Suppressor macrophage treated with lipopolysaccharide for 1 hour (primary cell): ENCODE results near the gene TBCC.

Source experiments
- DNase-seq, 3 donors: peaks; one replicate each; pipeline ENCODE4 v3.0.0-alpha.2; 2020 to 2022

Gene TBCC, protein sequence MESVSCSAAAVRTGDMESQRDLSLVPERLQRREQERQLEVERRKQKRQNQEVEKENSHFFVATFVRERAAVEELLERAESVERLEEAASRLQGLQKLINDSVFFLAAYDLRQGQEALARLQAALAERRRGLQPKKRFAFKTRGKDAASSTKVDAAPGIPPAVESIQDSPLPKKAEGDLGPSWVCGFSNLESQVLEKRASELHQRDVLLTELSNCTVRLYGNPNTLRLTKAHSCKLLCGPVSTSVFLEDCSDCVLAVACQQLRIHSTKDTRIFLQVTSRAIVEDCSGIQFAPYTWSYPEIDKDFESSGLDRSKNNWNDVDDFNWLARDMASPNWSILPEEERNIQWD

GRCh38 chr6:42745640-42746462, at the start of gene TBCC:
TSS of gene TBCC (minus strand) at chr6:42746103. CDS start at chr6:42746073, 30 bp downstream.
- DNase-seq: peak; percentile 98

DNA sequence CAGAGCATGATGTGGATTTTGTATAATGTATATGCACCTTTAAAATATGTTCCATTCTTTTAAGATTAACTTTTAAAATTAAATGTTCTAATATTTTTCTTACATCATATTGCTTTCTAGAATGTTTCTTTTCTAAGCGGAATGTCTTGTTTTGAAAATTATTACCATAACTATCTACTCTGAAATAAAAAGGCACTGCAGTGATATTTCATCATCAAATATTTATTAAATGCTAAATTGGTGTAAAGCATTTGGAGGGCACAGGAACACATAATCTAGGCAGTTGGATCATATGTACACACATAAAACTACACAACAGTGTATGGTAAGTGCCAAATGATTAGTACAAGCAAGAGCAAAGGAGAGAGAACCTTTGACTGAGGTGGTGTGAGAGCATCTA, 49.7 kb upstream of the TBCC start:
- no peak for DNase-seq

- DNase-seq: no peak
Observed at GRCh38 chr6:42791706-42792320, 45.9 kb upstream of the TBCC start.

- no peak for DNase-seq
Observed at GRCh38 chr6:42790549-42791181, 44.8 kb upstream of the TBCC start.

- no peak for DNase-seq
Observed at GRCh38 chr6:42788671-42789070, 42.8 kb upstream of the TBCC start.

- no peak for DNase-seq
Observed at GRCh38 chr6:42787063-42787472, 41.2 kb upstream of the TBCC start.

GRCh38 chr6:42786525-42786985, 40.7 kb upstream of the TBCC start:
- no peak for DNase-seq

GRCh38 chr6:42784717-42785498, 39.0 kb upstream of the TBCC start:
- no peak for DNase-seq

GRCh38 chr6:42783876-42784642, 38.2 kb upstream of the TBCC start:
- peak in 2 of 3 donors; percentile 28 to 49 for DNase-seq

DNA sequence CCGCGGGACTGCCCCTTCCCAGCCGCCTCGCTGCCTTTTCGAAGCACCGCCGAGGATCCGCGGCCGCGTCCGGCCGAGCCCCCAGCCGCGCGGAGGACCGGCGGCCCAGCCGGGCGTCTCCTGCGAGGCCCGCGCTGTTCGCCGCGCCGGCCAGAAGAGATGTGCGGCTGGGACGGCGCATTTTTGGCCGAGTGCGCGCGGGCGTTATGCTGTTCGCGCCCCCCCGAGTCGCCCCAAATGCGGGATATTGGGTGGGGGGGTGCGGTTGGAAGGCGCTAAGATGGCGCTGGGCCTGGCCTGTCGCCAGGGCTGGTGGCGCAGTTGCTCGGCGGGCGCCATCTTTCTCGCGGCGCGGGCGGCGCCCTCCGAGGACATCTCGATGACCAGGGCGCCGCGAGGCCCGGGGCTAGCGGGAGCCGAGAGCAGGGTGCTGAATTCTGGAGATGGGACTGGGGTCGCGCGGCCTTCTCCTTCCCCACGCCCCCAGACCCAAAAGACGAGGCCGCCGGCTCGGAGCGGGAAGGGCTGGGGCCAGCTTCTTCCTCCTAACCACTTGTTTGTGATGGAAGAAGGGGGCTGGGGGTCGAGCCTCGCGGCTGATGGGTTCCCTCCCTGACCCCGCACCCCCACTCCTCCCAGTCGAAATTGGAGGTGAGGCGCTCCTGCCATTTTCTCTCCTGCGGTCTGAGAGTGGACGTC, 37.4 kb upstream of the TBCC start:
- peak; percentile 80 to 92 (median 84) for DNase-seq

GRCh38 chr6:42782689-42783176, 36.8 kb upstream of the TBCC start:
- peak; percentile 88 to 91 (median 88) for DNase-seq

GRCh38 chr6:42781796-42782688, 36.1 kb upstream of the TBCC start, which contains the start of gene BICRAL:
TSS of gene BICRAL (plus strand) at chr6:42782052. CDS start at chr6:42822023, 39,971 bp downstream.
- peak; percentile 73 to 83 (median 80) for DNase-seq

DNA sequence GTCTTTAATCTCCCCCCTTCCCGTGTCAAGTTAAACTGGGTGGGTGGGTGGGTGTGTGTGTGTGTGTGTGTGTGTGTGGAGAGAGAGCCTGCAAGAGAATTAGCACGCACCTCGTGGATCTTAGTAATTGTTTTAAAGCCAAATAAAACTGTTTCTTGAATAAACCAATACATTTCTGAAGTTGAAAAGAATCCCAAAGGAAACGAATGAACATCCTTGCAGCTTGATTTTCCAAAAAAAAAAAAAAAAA, 35.6 kb upstream of the TBCC start:
- DNase-seq: peak; percentile 33 to 51 (median 41)

DNA sequence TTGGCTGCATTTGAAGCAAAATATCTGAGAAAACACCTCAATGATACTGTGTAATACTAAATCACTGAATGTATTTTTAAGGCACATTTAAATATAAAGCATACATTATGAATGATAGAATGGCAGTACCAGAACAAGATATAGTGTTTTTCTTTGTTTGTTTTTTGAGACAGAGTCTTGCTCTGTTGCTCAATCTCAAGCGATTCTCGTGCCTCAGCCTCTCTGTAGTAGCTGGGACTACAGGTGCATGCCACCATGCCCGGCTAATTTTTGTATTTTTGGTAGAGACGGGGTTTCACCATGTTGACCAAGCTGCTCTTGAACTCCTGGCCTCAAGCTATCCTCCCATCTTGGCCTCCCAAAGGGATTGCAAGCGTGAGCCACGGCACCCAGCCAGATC, 33.6 kb upstream of the TBCC start:
- DNase-seq: no peak

GRCh38 chr6:42778122-42778521, 32.2 kb upstream of the TBCC start:
- no peak for DNase-seq

GRCh38 chr6:42777126-42777822, 31.4 kb upstream of the TBCC start:
- DNase-seq: no peak

DNA sequence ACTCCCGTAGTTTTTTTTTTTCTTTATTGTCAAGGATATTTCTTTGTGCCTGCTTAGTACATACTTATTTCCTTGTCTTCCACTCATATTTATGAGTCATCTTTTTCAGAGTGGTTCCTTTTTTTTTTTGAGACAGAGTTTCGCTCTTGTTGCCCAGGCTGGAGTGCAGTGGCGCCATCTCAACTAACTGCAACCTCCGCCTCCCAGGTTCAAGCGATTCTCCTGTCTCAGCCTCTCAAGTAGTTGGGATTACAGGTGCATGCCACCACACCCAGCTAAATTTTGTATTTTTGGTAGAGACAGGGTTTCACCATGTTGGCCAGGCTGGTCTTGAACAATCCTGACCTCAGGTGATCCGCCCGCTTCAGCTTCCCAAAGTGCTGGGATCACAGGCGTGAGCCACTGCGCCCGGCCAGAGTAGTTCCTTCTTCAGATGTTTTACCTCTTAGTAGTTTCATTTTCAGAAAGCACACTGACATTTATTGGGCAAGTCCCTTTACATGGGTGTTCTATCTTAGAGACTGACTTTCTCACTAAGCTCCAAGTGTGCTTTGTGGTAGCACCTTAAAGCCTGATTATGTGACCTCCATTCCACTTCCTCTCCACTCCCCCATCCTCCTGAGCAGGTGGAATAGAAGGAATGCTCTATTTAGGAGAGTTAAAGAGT, 29.1 kb upstream of the TBCC start:
- peak; percentile 76 to 88 (median 80) for DNase-seq

DNA sequence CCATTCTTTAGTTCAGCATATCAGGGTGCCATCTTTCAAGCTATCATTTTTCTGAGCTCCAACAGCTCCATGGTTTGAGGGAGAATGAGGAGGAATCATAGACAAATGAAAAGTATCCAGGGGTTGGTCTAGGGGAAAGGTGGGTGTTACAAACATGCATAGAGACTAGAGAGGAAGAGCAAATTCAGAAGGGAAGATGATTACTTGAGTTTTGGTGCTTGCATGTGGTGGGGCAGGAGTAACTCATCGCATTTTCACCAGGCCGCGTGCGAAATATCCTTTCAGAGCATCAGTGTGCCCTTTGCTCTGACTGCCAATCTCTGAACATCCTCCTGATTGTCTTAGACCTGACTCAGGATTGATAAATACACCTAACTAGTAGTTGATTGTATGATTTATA, 28.3 kb upstream of the TBCC start:
- no peak for DNase-seq
